Esophagus (tissue), 2 donors: ENCODE results near the gene STC2. TPM values are rescaled to one million over a fixed set of nuclear protein-coding genes. Genes with fewer than 3 reads are reported as not detected.
"Not testable (repeated sequence)": the region's sequence is repeated elsewhere in the genome, so short reads cannot be mapped to it uniquely, and the experiment has no call there.

Experiments used
- H3K27ac ChIP-seq, 2 donors: one replicate each; pipeline ENCODE4 v1.5.1; 2013; ENCODE audit warnings: low read depth in 2 of 2, mild to moderate bottlenecking in 2 of 2, inconsistent platforms in 1 of 2, low read length in 1 of 2, moderate library complexity in 1 of 2
- H3K27me3 ChIP-seq, 2 donors: one replicate each; pipeline ENCODE4 v1.6.1; 2013; ENCODE audit warnings: low read length in 2 of 2, control low read depth in 1 of 2, mild to moderate bottlenecking in 1 of 2; ENCODE audit not compliant: insufficient read depth in 2 of 2, control insufficient read depth in 1 of 2
- H3K36me3 ChIP-seq, 2 donors: one replicate each; pipeline ENCODE4 v1.6.1; 2013; ENCODE audit warnings: low read length in 1 of 2; ENCODE audit not compliant: control insufficient read depth in 2 of 2, insufficient read depth in 2 of 2
- H3K4me1 ChIP-seq, 2 donors: one replicate each; pipeline ENCODE4 v1.6.1; 2013; ENCODE audit warnings: low read length in 1 of 2; ENCODE audit not compliant: control insufficient read depth in 2 of 2, insufficient read depth in 2 of 2
- H3K4me3 ChIP-seq, 2 donors: one replicate each; pipeline ENCODE4 v1.5.1; 2013; ENCODE audit warnings: low read length in 2 of 2, mild to moderate bottlenecking in 2 of 2, low read depth in 1 of 2, moderate library complexity in 1 of 2
- H3K9me3 ChIP-seq, 2 donors: one replicate each; pipeline ENCODE4 v1.6.1; 2013; ENCODE audit warnings: mild to moderate bottlenecking in 2 of 2, low read depth in 1 of 2, low read length in 1 of 2, moderate library complexity in 1 of 2; ENCODE audit not compliant: control insufficient read depth in 2 of 2, insufficient read depth in 1 of 2
- WGBS, 2 donors: extraction: QIAGEN DNeasy Blood & Tissue Kit; methylation state at CpG; one replicate each; pipeline ENCODE4 v1.1.7; 2013; 5-methylcytosine and 5-hydroxymethylcytosine counted together
- polyA plus RNA-seq, 2 donors: library from polyadenylated mRNA; stranded (reverse); fragments of 200-250 nt; gene quantifications; one replicate each; pipeline ENCODE4 v1.2.3, GENCODE V29; 2013
- donor health status: healthy with polysubstance abuse.
- donor health status: Bipolar disorder and iron deficiency.

STC2 gene
- 1 to 10 TPM in 1 of 2 donors, under 1 TPM in 1; 0.35 to 1.4 TPM for polyA plus RNA-seq

- peaks cover 0 to 21% of the 10 kb centered on the region in 2 donors for H3K27me3 ChIP-seq
- H3K4me1 ChIP-seq: peaks cover 14 to 19% of the 10 kb centered on the region in 2 donors
- no peak within 1 kb of the TSS for H3K27ac ChIP-seq
- no peaks in the 10 kb centered on the region for H3K36me3 ChIP-seq
- 1 to 2% methylated on average over 72 of the region's 72 CpGs for WGBS, 2 donors
- H3K9me3 ChIP-seq: no peaks in the 10 kb centered on the region
- H3K4me3 ChIP-seq: peak within 1 kb of the TSS; percentile 20 to 28
Observed at GRCh38 chr5:173327948-173328843, at the start of gene STC2. STC2 (minus strand) TSS chr5:173328414; CDS start chr5:173328193, 221 bp downstream.

- no peaks in the 10 kb centered on the region for H3K4me1 ChIP-seq
- H3K4me3 ChIP-seq: no peak overlapping the region
- H3K27me3 ChIP-seq: no peaks in the 10 kb centered on the region
- no peaks in the 10 kb centered on the region for H3K36me3 ChIP-seq
- peaks cover 0 to 2% of the 10 kb centered on the region in 2 donors for H3K9me3 ChIP-seq
- H3K27ac ChIP-seq: no peak overlapping the region
- WGBS, 2 donors: 70 to 83% methylated on average over 2 of the region's 2 CpGs
Observed at GRCh38 chr5:173371400-173371799, 43.2 kb upstream of the STC2 start.

GRCh38 chr5:173363406-173363805 is 35.2 kb upstream of the STC2 start:
- H3K4me1 ChIP-seq, H3K27me3 ChIP-seq, H3K4me3 ChIP-seq, H3K27ac ChIP-seq, H3K36me3 ChIP-seq, H3K9me3 ChIP-seq: not testable (repeated sequence)
- WGBS, 2 donors: 92 to 94% methylated on average over 1 of the region's 1 CpG

- H3K4me3 ChIP-seq: no peak overlapping the region
- no peaks in the 10 kb centered on the region for H3K27me3 ChIP-seq
- peaks cover 0 to 2% of the 10 kb centered on the region in 2 donors for H3K4me1 ChIP-seq
- no peaks in the 10 kb centered on the region for H3K9me3 ChIP-seq
- 49 to 59% methylated on average over 5 of the region's 5 CpGs for WGBS, 2 donors
- no peak overlapping the region for H3K27ac ChIP-seq
- no peaks in the 10 kb centered on the region for H3K36me3 ChIP-seq
Observed at GRCh38 chr5:173355561-173355960, 27.3 kb upstream of the STC2 start.

- H3K27ac ChIP-seq: no peak overlapping the region
- no peaks in the 10 kb centered on the region for H3K27me3 ChIP-seq
- WGBS, 2 donors: 60 to 76% methylated on average over 2 of the region's 2 CpGs
Observed at GRCh38 chr5:173354645-173355044, 26.4 kb upstream of the STC2 start.

GRCh38 chr5:173352366-173353349 is 24.4 kb upstream of the STC2 start:
- H3K9me3 ChIP-seq: no peaks in the 10 kb centered on the region
- no peak overlapping the region for H3K27ac ChIP-seq
- 73 to 79% methylated on average over 24 of the region's 24 CpGs for WGBS, 2 donors
- no peaks in the 10 kb centered on the region for H3K27me3 ChIP-seq
- H3K4me1 ChIP-seq: peaks cover 0 to 2% of the 10 kb centered on the region in 2 donors
- no peaks in the 10 kb centered on the region for H3K36me3 ChIP-seq
- H3K4me3 ChIP-seq: no peak overlapping the region

More at GRCh38 chr5:173354645-173355044, 26.4 kb upstream of the STC2 start:
- Histone ChIP-seq H3K4me1 (peaks cover 0 to 2% of the 10 kb centered on the region in 2 donors), H3K36me3 (no peaks in the 10 kb centered on the region), H3K4me3 (no peak overlapping the region), H3K9me3 (no peaks in the 10 kb centered on the region)

GRCh38 chr5:173342813-173343755 is 14.9 kb upstream of the STC2 start:
- WGBS, 2 donors: 88 to 92% methylated on average over 13 of the region's 13 CpGs
- H3K4me3 ChIP-seq: no peak overlapping the region
- no peak overlapping the region for H3K27ac ChIP-seq
- no peaks in the 10 kb centered on the region for H3K36me3 ChIP-seq
- H3K4me1 ChIP-seq: no peaks in the 10 kb centered on the region
- H3K9me3 ChIP-seq: no peaks in the 10 kb centered on the region
- H3K27me3 ChIP-seq: no peaks in the 10 kb centered on the region

- H3K36me3 ChIP-seq: no peaks in the 10 kb centered on the region
- WGBS, 2 donors: 62 to 72% methylated on average over 7 of the region's 7 CpGs
- no peaks in the 10 kb centered on the region for H3K9me3 ChIP-seq
- H3K4me3 ChIP-seq: no peak overlapping the region
- H3K27me3 ChIP-seq: no peaks in the 10 kb centered on the region
- H3K27ac ChIP-seq: no peak overlapping the region
- no peaks in the 10 kb centered on the region for H3K4me1 ChIP-seq
Observed at GRCh38 chr5:173341961-173342430, 13.8 kb upstream of the STC2 start.
